ENCODE data around the gene CENPA. TPM values are rescaled to one million over a fixed set of nuclear protein-coding genes. Genes with fewer than 3 reads are reported as not detected.

The CENPA gene
- total and polyA plus RNA-seq, 2 of the 13 experiments (the other 11 are each of a cell fraction or from before 2014, with no cell fraction given): 28.5 to 38.5 TPM

DNA sequence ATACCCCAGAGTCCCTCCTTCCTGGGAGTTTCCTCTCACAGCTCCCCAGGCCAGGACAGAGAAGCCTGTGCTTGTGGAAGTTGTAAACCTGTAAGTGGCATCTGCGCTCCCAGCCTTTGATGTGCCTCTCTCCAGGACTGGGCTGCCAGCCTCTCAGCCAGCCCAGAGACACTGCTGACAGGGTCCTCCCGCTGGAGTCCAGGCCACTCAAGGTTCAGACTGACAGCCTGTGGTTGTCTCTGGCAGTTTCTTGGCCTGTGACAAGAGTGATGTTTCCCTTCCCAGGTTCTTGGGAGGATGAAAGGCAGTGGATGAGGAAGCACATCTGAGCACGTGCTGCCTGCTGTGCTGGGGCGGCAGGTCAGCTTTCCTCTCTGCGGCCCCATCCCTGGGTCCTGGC is 18.7 kb upstream of the CENPA start:
- no peak overlapping the region for H3K4me2 ChIP-seq (ENCODE audit: low read depth, low read length)
- no peak for FAIRE-seq

DNA sequence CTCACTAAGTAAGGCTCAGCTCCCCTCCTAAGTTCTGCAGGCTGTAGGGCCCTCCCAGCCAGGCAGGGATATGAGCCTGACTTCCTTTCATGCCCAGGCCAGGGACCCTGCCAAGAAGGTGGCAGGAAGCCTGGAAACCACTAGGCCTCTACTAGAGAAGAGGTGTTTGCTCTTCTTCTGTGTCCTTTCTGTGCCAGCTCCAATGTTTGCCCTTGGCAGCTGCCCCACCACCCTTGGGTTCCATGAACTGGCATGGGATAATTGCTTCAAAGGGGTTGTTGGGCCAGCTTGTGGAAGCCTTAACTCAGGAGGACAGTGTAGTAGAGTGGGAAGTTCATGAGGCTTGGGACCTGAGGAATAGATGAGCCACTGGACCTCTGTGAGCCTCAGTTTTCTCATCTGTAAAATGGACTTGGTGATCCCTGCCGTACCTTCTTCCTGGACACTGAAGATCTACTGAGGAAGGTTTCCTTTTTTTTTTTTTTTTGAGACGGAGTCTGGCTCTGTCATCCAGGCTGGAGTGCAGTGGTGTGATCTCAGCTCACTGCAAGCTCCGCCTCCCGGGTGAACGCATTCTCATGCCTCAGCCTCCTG is 17.9 kb upstream of the CENPA start:
- CTCF ChIA-PET (ENCODE audit: low intra/inter-chr PET ratio, low total read pairs): no interaction called here
- in situ Hi-C loops (cut with HindIII; ENCODE audit: extremely low pct_ligation_motif_present, low pct_unique_long_range_greater_than_20kb) (no loop called here), intact Hi-C loops (cut with micrococcal nuclease; ENCODE audit: unreplicated experiment) (no loop called here)
- no peak for FAIRE-seq
- ATAC-seq: no peak
- BruUV-seq (replicated peaks): no TSS peak
- 96% methylated on average over 5 of the region's 5 CpGs for WGBS (ENCODE audit: low lambda C conversion rate)
- Histone ChIP-seq H3K4me1 (ENCODE audit: insufficient read depth, low read length) (peaks cover 52% of the 10 kb centered on the region), H3K36me3 (replicated peaks in 1 of 2; ENCODE audit: control insufficient read depth in 1 of 2, insufficient read depth in 2 of 2, low read length in 2 of 2) (peaks cover 0 to 1% of the 10 kb centered on the region in 2 experiments; a peak in 1 of 5 replicates), H2AFZ (ENCODE audit: low read length) (no peak overlapping the region), H3K9me3 (ENCODE audit: low read length) (no peaks in the 10 kb centered on the region), H3K27ac (ENCODE audit: extremely low read length, insufficient read depth, low read length) (no peak overlapping the region), H4K20me1 (ENCODE audit: insufficient read depth, low read length) (peaks cover 3% of the 10 kb centered on the region; the same call in 1 of the 2 replicates), H3K4me3 (replicated peaks in 1 of 3; ENCODE audit: insufficient read depth in 1 of 3, low read depth in 2 of 3, low read length in 3 of 3) (no peak overlapping the region), H3K27me3 (ENCODE audit: control insufficient read depth in 1 of 2, insufficient read depth in 2 of 2, low read length in 2 of 2) (no peaks in the 10 kb centered on the region; a peak in 1 of 5 replicates), H3K79me2 (ENCODE audit: insufficient read depth, low read length) (peaks cover 28% of the 10 kb centered on the region), H3K9ac (ENCODE audit: insufficient read depth, low read depth, low read length) (no peak overlapping the region), H3K4me2 (ENCODE audit: low read depth, low read length) (no peak overlapping the region)
- TF ChIP-seq ZNF629 (CRISPR knock-in tag; conservative IDR thresholded peaks at IDR 0.05) (peak; percentile 86), ZMYM3 (CRISPR knock-in tag; IDR thresholded peaks at IDR 0.05) (0 out of 2 replicates have a peak, but pooled peaks have one; percentile 29), ZNF749 (CRISPR knock-in tag; IDR thresholded peaks at IDR 0.05; ENCODE audit: borderline replicate concordance) (no peak)
- POLR2A ChIA-PET: interaction anchor here (1.2 kb wide), 3 partner anchors 9 to 18 kb away, joined by 3 read pairs; partner anchors contain the start of gene CENPA
- DNase-seq (ENCODE audit: low spot score): no peak

More for the DNA sequence above, 18.7 kb upstream of the CENPA start:
- H3K9me3 ChIP-seq (ENCODE audit: low read length): no peaks in the 10 kb centered on the region
- H3K36me3 ChIP-seq (replicated peaks in 1 of 2; ENCODE audit: control insufficient read depth in 1 of 2, insufficient read depth in 2 of 2, low read length in 2 of 2): peaks cover 0 to 1% of the 10 kb centered on the region in 2 experiments; a peak in 1 of 5 replicates
- no TSS peak for BruUV-seq (replicated peaks)
- no peak overlapping the region for H3K27ac ChIP-seq (ENCODE audit: extremely low read length, insufficient read depth, low read length)
- no peaks in the 10 kb centered on the region; the same call in 1 of the 2 replicates for H4K20me1 ChIP-seq (ENCODE audit: insufficient read depth, low read length)
- WGBS (ENCODE audit: low lambda C conversion rate): 89% methylated on average over 5 of the region's 5 CpGs
- no peak overlapping the region for H2AFZ ChIP-seq (ENCODE audit: low read length)
- POLR2A ChIA-PET: interaction anchor here (1.2 to 1.3 kb wide), 4 partner anchors 8 to 18 kb away, joined by 3 to 4 read pairs (median 3); partner anchors contain the start of gene CENPA
- intact Hi-C loops (cut with micrococcal nuclease; ENCODE audit: unreplicated experiment) (no loop called here), in situ Hi-C loops (cut with HindIII; ENCODE audit: extremely low pct_ligation_motif_present, low pct_unique_long_range_greater_than_20kb) (no loop called here)
- H3K4me3 ChIP-seq (replicated peaks in 1 of 3; ENCODE audit: insufficient read depth in 1 of 3, low read depth in 2 of 3, low read length in 3 of 3): no peak overlapping the region
- CTCF ChIA-PET (ENCODE audit: low intra/inter-chr PET ratio, low total read pairs): no interaction called here
- H3K79me2 ChIP-seq (ENCODE audit: insufficient read depth, low read length): peaks cover 28% of the 10 kb centered on the region
- ATAC-seq: no peak
- no peak for DNase-seq (ENCODE audit: low spot score)
- no peak for TF ChIP-seq TARDBP (CRISPR knock-in tag; IDR thresholded peaks at IDR 0.05)
- TF ChIP-seq NKX3-1 (CRISPR knock-in tag; IDR thresholded peaks at IDR 0.05): no peak
- no peak for TF ChIP-seq ZNF557 (CRISPR knock-in tag; IDR thresholded peaks at IDR 0.05)
- no peak for TF ChIP-seq ZNF614 (CRISPR knock-in tag; IDR thresholded peaks at IDR 0.05; ENCODE audit: borderline replicate concordance)
- TF ChIP-seq AGO1 (IDR thresholded peaks at IDR 0.05; ENCODE audit: low read depth, low read length, poor library complexity, severe bottlenecking): no peak
- TF ChIP-seq ZNF343 (CRISPR knock-in tag; IDR thresholded peaks at IDR 0.05): no peak
- peaks cover 46% of the 10 kb centered on the region for H3K4me1 ChIP-seq (ENCODE audit: insufficient read depth, low read length)
- no peak overlapping the region for H3K9ac ChIP-seq (ENCODE audit: insufficient read depth, low read depth, low read length)
- no peaks in the 10 kb centered on the region; a peak in 1 of 5 replicates for H3K27me3 ChIP-seq (ENCODE audit: control insufficient read depth in 1 of 2, insufficient read depth in 2 of 2, low read length in 2 of 2)

All from HepG2 (cell line).